Caco-2 (cell line): ENCODE measurements around the gene PNMA1. TPM values are rescaled to one million over a fixed set of nuclear protein-coding genes. Genes with fewer than 3 reads are reported as not detected.
A peak's percentile ranks its signal among the peaks of the same experiment; 100 is the strongest.

Experiments
- BruUV-seq: library from RNA; stranded (reverse); fragments of 400-500 nt; replicated peaks from 2 replicates; lab custom pipeline; 2021; lab: Mats Ljungman, UMichigan
- CTCF ChIA-PET: fragments of 300-600 bp; sonication (Branson Sonifier 250); formaldehyde crosslinking; loops from one replicate; lab custom pipeline; 2022; ENCODE audit warnings: antibody characterized with exemption; lab: Charles Lee
- POLR2A ChIA-PET: fragments of 300-600 bp; sonication (Branson Sonifier 250); formaldehyde crosslinking; loops from one replicate; lab custom pipeline; 2022; ENCODE audit warnings: antibody characterized with exemption; lab: Charles Lee
- DNase-seq, 2 experiments: peaks; one replicate each; pipeline versions ENCODE4 v3.0.0 to v3.0.0-alpha.2; 2020 to 2022
- H3K27me3 ChIP-seq: replicated peaks from 2 replicates; pipeline ENCODE4 v1.6.0; 2011; ENCODE audit warnings: low read length; ENCODE audit not compliant: control insufficient read depth, insufficient read depth
- H3K36me3 ChIP-seq: 2 replicates; pipeline ENCODE4 v1.5.1; 2011; ENCODE audit warnings: low read length; ENCODE audit not compliant: control insufficient read depth, insufficient read depth
- H3K4me1 ChIP-seq: fragments of 250-450 bp; sonication (Bioruptor Pico); 2 replicates; pipeline ENCODE4 v1.5.1; 2020; ENCODE audit warnings: mild to moderate bottlenecking
- H3K4me3 ChIP-seq: 2 replicates; pipeline ENCODE4 v1.5.1; 2011; ENCODE audit warnings: low read depth, mild to moderate bottlenecking, control low read depth, low read length
- H3K9me3 ChIP-seq: fragments of 250-450 bp; sonication (Bioruptor Pico); 2 replicates; pipeline ENCODE4 v1.5.1; 2020; ENCODE audit warnings: mild to moderate bottlenecking, moderate library complexity
- H3K27ac Mint-ChIP-seq: one replicate; pipeline ENCODE4 v1.8.0; 2022; ENCODE audit warnings: mixed read lengths; ENCODE audit not compliant: unreplicated experiment
- H3K27me3 Mint-ChIP-seq: one replicate; pipeline ENCODE4 v1.8.0; 2022; ENCODE audit warnings: mixed read lengths; ENCODE audit not compliant: insufficient read depth, unreplicated experiment
- H3K36me3 Mint-ChIP-seq: one replicate; pipeline ENCODE4 v1.8.0; 2022; ENCODE audit warnings: mild to moderate bottlenecking, mixed read lengths; ENCODE audit not compliant: insufficient read depth, unreplicated experiment
- H3K4me1 Mint-ChIP-seq: one replicate; pipeline ENCODE4 v1.8.0; 2022; ENCODE audit warnings: low read depth, mixed read lengths; ENCODE audit not compliant: unreplicated experiment
- H3K4me3 Mint-ChIP-seq: one replicate; pipeline ENCODE4 v1.8.0; 2022; ENCODE audit warnings: mild to moderate bottlenecking, moderate library complexity, mixed read lengths; ENCODE audit not compliant: unreplicated experiment
- H3K9me3 Mint-ChIP-seq: one replicate; pipeline ENCODE4 v1.8.0; 2022; ENCODE audit warnings: mixed read lengths; ENCODE audit not compliant: unreplicated experiment
- CTCF ChIP-seq, 2 experiments: fragments of 200-600 bp in 1 of 2; IDR thresholded peaks; 1 replicate in 1 of 2; 2 replicates in 1 of 2; pipeline versions ENCODE4 v1.5.1 to v1.8.0; 2011 to 2022; ENCODE audit warnings: antibody characterized with exemption in 1 of 2, control low read depth in 1 of 2, inconsistent platforms in 1 of 2, low read depth in 1 of 2, low read length in 1 of 2, mild to moderate bottlenecking in 1 of 2, moderate library complexity in 1 of 2; ENCODE audit not compliant: insufficient read depth in 1 of 2, severe bottlenecking in 1 of 2, unreplicated experiment in 1 of 2
- intact Hi-C: fragments of 100-400 bp; cut with micrococcal nuclease; formaldehyde crosslinking; loops from one replicate; pipeline ENCODE4 v1.10.0; 2022; ENCODE audit not compliant: unreplicated experiment
- total RNA-seq: library from RNA; stranded (reverse); gene quantifications from 2 replicates; pipeline ENCODE4 v1.2.3, GENCODE V29; 2022

The PNMA1 gene
- total RNA-seq, 1 experiment from 2014 or later = 38.8 TPM

GRCh38 chr14:73728717-73729330 is 14.6 kb upstream of the PNMA1 start:
- peak; percentile 91 to 95 for TF ChIP-seq CTCF (IDR thresholded peaks at IDR 0.05; ENCODE audit: insufficient read depth in 1 of 2, low read depth in 1 of 2, low read length in 1 of 2, severe bottlenecking in 1 of 2, unreplicated experiment in 1 of 2)
- Mint-ChIP-seq H3K9me3 (no peaks in the 10 kb centered on the region), H3K4me1 (peaks cover 5% of the 10 kb centered on the region), H3K27me3 (no peaks in the 10 kb centered on the region), H3K4me3 (no peak overlapping the region), H3K27ac (peak overlapping the region; percentile 60), H3K36me3 (peaks cover 69% of the 10 kb centered on the region)
- H3K4me1 ChIP-seq = peaks cover 21% of the 10 kb centered on the region
- no peaks in the 10 kb centered on the region for H3K9me3 ChIP-seq
- H3K36me3 ChIP-seq = peaks cover 10% of the 10 kb centered on the region
- no peak overlapping the region for H3K4me3 ChIP-seq
- POLR2A ChIA-PET = interaction anchor here (0.5 to 1.1 kb wide), 3 partner anchors 17 to 31 kb away, joined by 3 to 6 read pairs (median 4); a partner anchor contains a TSS
- intact Hi-C loops = loop anchor here (1.0 kb wide), 4 partner anchors 29 to 309 kb away; no protein-coding TSS in a partner anchor
- CTCF ChIA-PET = interaction anchor here (0.6 to 2.2 kb wide), 24 partner anchors 9 to 158 kb away, joined by 3 to 68 read pairs (median 6); partner anchors contain the start of genes PNMA1, PTGR2 and ZNF410
- peak; percentile 80 to 90 for DNase-seq
- no TSS peak for BruUV-seq
- H3K27me3 ChIP-seq = no peaks in the 10 kb centered on the region

- intact Hi-C loops = no loop called here
- CTCF ChIA-PET = interaction anchor here (0.8 to 2.2 kb wide), 5 partner anchors 32 to 219 kb away, joined by 3 to 68 read pairs (median 8); a partner anchor contains a TSS
- peaks cover 5% of the 10 kb centered on the region for H3K4me1 Mint-ChIP-seq
Measured at GRCh38 chr14:73727166-73727565, 13.0 kb upstream of the PNMA1 start.

More at GRCh38 chr14:73727166-73727565, 13.0 kb upstream of the PNMA1 start:
- Histone ChIP-seq H3K4me1 (peaks cover 21% of the 10 kb centered on the region), H3K36me3 (peaks cover 12% of the 10 kb centered on the region), H3K9me3 (no peaks in the 10 kb centered on the region), H3K4me3 (no peak overlapping the region), H3K27me3 (no peaks in the 10 kb centered on the region)
- H3K27me3 Mint-ChIP-seq = no peaks in the 10 kb centered on the region
- no peak for TF ChIP-seq CTCF (IDR thresholded peaks at IDR 0.05; ENCODE audit: insufficient read depth in 1 of 2, low read depth in 1 of 2, low read length in 1 of 2, severe bottlenecking in 1 of 2, unreplicated experiment in 1 of 2)
- no peak overlapping the region for H3K4me3 Mint-ChIP-seq
- no peak for DNase-seq
- POLR2A ChIA-PET = no interaction called here
- peaks cover 79% of the 10 kb centered on the region for H3K36me3 Mint-ChIP-seq
- BruUV-seq = no TSS peak
- no peaks in the 10 kb centered on the region for H3K9me3 Mint-ChIP-seq
- H3K27ac Mint-ChIP-seq = no peak overlapping the region
